HL-60 (cell line): ENCODE measurements around the gene STKLD1.
"Not testable (repeated sequence)": the region's sequence is repeated elsewhere in the genome, so short reads cannot be mapped to it uniquely, and the experiment has no call there.

ENCODE experiments used
- DNase-seq, 2 experiments: peaks; one replicate each; pipeline ENCODE4 v3.0.0-alpha.2; 2010 to 2020; ENCODE audit warnings: low read depth in 1 of 2, low spot score in 1 of 2
- H3K27ac ChIP-seq: fragments of 250-450 bp; sonication (Bioruptor Pico); replicated peaks from 2 replicates; pipeline ENCODE4 v1.5.1; 2020; ENCODE audit warnings: mild to moderate bottlenecking, moderate library complexity
- H3K27me3 ChIP-seq: fragments of 250-450 bp; sonication (Bioruptor Pico); 2 replicates; pipeline ENCODE4 v1.5.1; 2021; ENCODE audit warnings: mild to moderate bottlenecking, moderate library complexity; ENCODE audit not compliant: insufficient read depth, poor library complexity, severe bottlenecking
- H3K4me3 ChIP-seq: replicated peaks from 2 replicates; pipeline ENCODE4 v1.5.1; 2011; ENCODE audit warnings: mild to moderate bottlenecking, control low read depth, low read length; ENCODE audit not compliant: insufficient read depth
- CTCF ChIP-seq: IDR thresholded peaks from one replicate; pipeline ENCODE4 v1.5.1; 2011; ENCODE audit warnings: low read length, control low read depth, inconsistent platforms; ENCODE audit not compliant: insufficient read depth
- GABPA ChIP-seq: IDR thresholded peaks from 2 replicates; pipeline ENCODE4 v1.6.1; 2012; ENCODE audit warnings: low read depth
- POLR2AphosphoS5 ChIP-seq: IDR thresholded peaks from 2 replicates; pipeline ENCODE4 v1.6.1; 2012; ENCODE audit warnings: low read depth
- REST ChIP-seq: IDR thresholded peaks from 2 replicates; pipeline ENCODE4 v1.6.1; 2012; ENCODE audit warnings: low read depth; ENCODE audit not compliant: insufficient replicate concordance
- SPI1 ChIP-seq: IDR thresholded peaks from 2 replicates; pipeline ENCODE4 v1.6.1; 2012; ENCODE audit warnings: low read depth, mild to moderate bottlenecking, borderline replicate concordance

Gene STKLD1

GRCh38 chr9:133445293-133445969 lies 69.3 kb downstream of the STKLD1 start:
- Histone ChIP-seq H3K4me3 (no peak overlapping the region), H3K27ac (no peak overlapping the region), H3K27me3 (peaks cover 4% of the 10 kb centered on the region)
- TF ChIP-seq POLR2AphosphoS5 (no peak), GABPA (no peak), REST (no peak), SPI1 (no peak), CTCF (no peak)
- DNase-seq: no peak

- Histone ChIP-seq H3K27ac (no peak overlapping the region), H3K27me3 (peaks cover 4% of the 10 kb centered on the region), H3K4me3 (no peak overlapping the region)
- no peak for DNase-seq
- TF ChIP-seq SPI1: no peak
- TF ChIP-seq POLR2AphosphoS5: no peak
- no peak for TF ChIP-seq GABPA
- no peak for TF ChIP-seq CTCF
- TF ChIP-seq REST: no peak
Measured at GRCh38 chr9:133448487-133448972, 72.4 kb downstream of the STKLD1 start.

GRCh38 chr9:133449760-133450159 lies 73.6 kb downstream of the STKLD1 start:
- TF ChIP-seq CTCF: no peak
- TF ChIP-seq GABPA: no peak
- no peak for TF ChIP-seq REST
- no peak for TF ChIP-seq POLR2AphosphoS5
- no peak for TF ChIP-seq SPI1
- no peak for DNase-seq
- no peak overlapping the region for H3K4me3 ChIP-seq
- H3K27ac ChIP-seq: no peak overlapping the region
- H3K27me3 ChIP-seq: peaks cover 4% of the 10 kb centered on the region

GRCh38 chr9:133451865-133452264 lies 75.7 kb downstream of the STKLD1 start:
- H3K4me3 ChIP-seq, H3K27ac ChIP-seq, DNase-seq, H3K27me3 ChIP-seq: not testable (repeated sequence)
